Transverse colon (tissue), 4 donors: Measurements from ENCODE around the gene BMP6. TPM values are rescaled to one million over a fixed set of nuclear protein-coding genes. Genes with fewer than 3 reads are reported as not detected.

Experiments used
- DNase-seq: peaks from one replicate; pipeline ENCODE4 v3.0.0-alpha.2; 2019
- H3K27ac ChIP-seq, 4 donors: fragments of 200-600 bp; sonication (generic); 2 replicates each; pipeline ENCODE4 v1.5.1; 2016 to 2018; ENCODE audit warnings: inconsistent platforms in 4 of 4
- H3K27me3 ChIP-seq: fragments of 200-600 bp; sonication (generic); 2 replicates; pipeline ENCODE4 v1.5.1; 2017; ENCODE audit warnings: inconsistent platforms
- H3K36me3 ChIP-seq, 4 donors: fragments of 200-600 bp; sonication (generic); 2 replicates each; pipeline ENCODE4 v1.5.1; 2017 to 2019; ENCODE audit warnings: inconsistent platforms in 4 of 4
- H3K4me1 ChIP-seq, 4 donors: fragments of 200-600 bp; sonication (generic); 2 replicates each; pipeline ENCODE4 v1.5.1; 2017 to 2020; ENCODE audit warnings: inconsistent platforms in 4 of 4
- H3K4me3 ChIP-seq, 4 donors: fragments of 200-600 bp; sonication (generic); 1 replicate in 1 of 4; 2 replicates in 3 of 4; pipeline versions ENCODE4 v1.5.1 to v1.6.1; 2017 to 2019; ENCODE audit warnings: inconsistent platforms in 4 of 4
- H3K9me3 ChIP-seq, 2 donors: fragments of 200-600 bp; sonication (generic); 2 replicates each; pipeline ENCODE4 v1.5.1; 2017 to 2019; ENCODE audit warnings: inconsistent platforms in 2 of 2
- CTCF ChIP-seq, 5 experiments: fragments of 200-600 bp in 3 of 5; fragments of 450-650 bp in 2 of 5; sonication (generic) in 3 of 5; IDR thresholded peaks; 1 replicate in 2 of 5; 2 replicates in 3 of 5; pipeline ENCODE4 v1.5.1; 2016 to 2017; ENCODE audit warnings: antibody characterized with exemption in 5 of 5, inconsistent platforms in 3 of 5, mild to moderate bottlenecking in 2 of 5, moderate library complexity in 1 of 5
- EP300 ChIP-seq: sonication (generic); formaldehyde crosslinking; IDR thresholded peaks from one replicate; pipeline ENCODE4 v1.6.1; 2017; ENCODE audit warnings: antibody characterized with exemption, low read depth
- POLR2A ChIP-seq: fragments of 450-650 bp; IDR thresholded peaks from one replicate; pipeline ENCODE4 v1.6.1; 2016; ENCODE audit warnings: antibody characterized with exemption, mild to moderate bottlenecking, moderate library complexity
- POLR2AphosphoS5 ChIP-seq, 3 donors: sonication (generic); formaldehyde crosslinking; IDR thresholded peaks; one replicate each; pipeline ENCODE4 v1.6.1; 2016; ENCODE audit warnings: antibody characterized with exemption in 3 of 3
- WGBS, 2 donors: methylation state at CpG; one replicate each; pipeline ENCODE4 v1.1.5; 2018; ENCODE audit warnings: low coverage in 1 of 2; 5-methylcytosine and 5-hydroxymethylcytosine counted together
- in situ Hi-C, 4 donors: fragments of 200-750 bp; cut with MboI; loops; one replicate each; pipeline versions ENCODE4 v1.15.0 to v1.15.1; 2017; ENCODE audit warnings: low sequenced_read_pairs in 3 of 4, low pct_ligation_motif_present in 1 of 4, low pct_unique_long_range_greater_than_20kb in 1 of 4
- intact Hi-C: fragments of 100-400 bp; cut with DNase I; formaldehyde crosslinking; loops from one replicate; pipeline ENCODE4 v1.15.1; 2023; ENCODE audit warnings: low total_unique reads
- total RNA-seq, 4 donors: library from RNA; depleted of rRNA; stranded (reverse); fragments of >200 nt; gene quantifications; one replicate each; pipeline ENCODE4 v1.1.0, GENCODE V29; 2016

Gene BMP6
- total RNA-seq, 4 donors from 2014 or later = 1.1 to 12.7 (median 6.7) TPM

GRCh38 chr6:7798751-7799150 is 72.9 kb downstream of the BMP6 start:
- in situ Hi-C loops (no loop called here), intact Hi-C loops (no loop called here)
- WGBS, 2 donors = 83 to 86% methylated on average over 3 to 6 of the region's 6 CpGs

GRCh38 chr6:7802662-7803061 is 76.8 kb downstream of the BMP6 start:
- no peak overlapping the region for H3K4me3 ChIP-seq
- 86% methylated on average over 3 of the region's 3 CpGs; no CpG with 5 or more reads in 1 of the 2 donors for WGBS, 2 donors
- H3K27ac ChIP-seq = no peak overlapping the region
- intact Hi-C loops (no loop called here), in situ Hi-C loops (no loop called here)
- no peaks in the 10 kb centered on the region for H3K27me3 ChIP-seq
- H3K9me3 ChIP-seq = no peaks in the 10 kb centered on the region
- TF ChIP-seq POLR2AphosphoS5 (IDR thresholded peaks at IDR 0.05) = no peak
- TF ChIP-seq POLR2A = no peak
- TF ChIP-seq CTCF (IDR thresholded peaks at IDR 0.05) = no peak
- H3K4me1 ChIP-seq = no peaks in the 10 kb centered on the region
- no peaks in the 10 kb centered on the region for H3K36me3 ChIP-seq
- DNase-seq = no peak

More at GRCh38 chr6:7798751-7799150, 72.9 kb downstream of the BMP6 start:
- H3K36me3 ChIP-seq = no peaks in the 10 kb centered on the region
- TF ChIP-seq EP300 = no peak
- no peak overlapping the region for H3K27ac ChIP-seq
- H3K4me1 ChIP-seq = no peaks in the 10 kb centered on the region
- no peaks in the 10 kb centered on the region for H3K27me3 ChIP-seq
- H3K4me3 ChIP-seq = no peak overlapping the region
- no peak for DNase-seq
- no peaks in the 10 kb centered on the region for H3K9me3 ChIP-seq

- WGBS, 2 donors = 84% methylated on average over 3 of the region's 3 CpGs; no CpG with 5 or more reads in 1 of the 2 donors
- in situ Hi-C loops = no loop called here
- TF ChIP-seq CTCF (IDR thresholded peaks at IDR 0.05) (no peak), POLR2AphosphoS5 (IDR thresholded peaks at IDR 0.05) (no peak), EP300 (no peak), POLR2A (no peak)
- no peaks in the 10 kb centered on the region for H3K27me3 ChIP-seq
- intact Hi-C loops = no loop called here
- no peaks in the 10 kb centered on the region for H3K4me1 ChIP-seq
- no peak overlapping the region for H3K4me3 ChIP-seq
- no peaks in the 10 kb centered on the region for H3K9me3 ChIP-seq
- no peak overlapping the region for H3K27ac ChIP-seq
- DNase-seq = no peak
- no peaks in the 10 kb centered on the region for H3K36me3 ChIP-seq
These were observed 77.3 kb downstream of the BMP6 start for GRCh38 chr6:7803214-7803613.

GRCh38 chr6:7805078-7805849 is 79.4 kb downstream of the BMP6 start:
- Histone ChIP-seq H3K4me1 (no peaks in the 10 kb centered on the region), H3K4me3 (no peak overlapping the region), H3K9me3 (no peaks in the 10 kb centered on the region), H3K36me3 (no peaks in the 10 kb centered on the region), H3K27ac (no peak overlapping the region), H3K27me3 (no peaks in the 10 kb centered on the region)
- WGBS, 2 donors = 75 to 77% methylated on average over 11 of the region's 11 CpGs
- no peak for TF ChIP-seq POLR2A
- no peak for TF ChIP-seq EP300
- TF ChIP-seq CTCF (IDR thresholded peaks at IDR 0.05) = no peak
- TF ChIP-seq POLR2AphosphoS5 (IDR thresholded peaks at IDR 0.05) = no peak
- in situ Hi-C loops (no loop called here), intact Hi-C loops (no loop called here)
- DNase-seq = no peak

GRCh38 chr6:7805850-7806214 is 79.9 kb downstream of the BMP6 start:
- no peaks in the 10 kb centered on the region for H3K4me1 ChIP-seq
- H3K27ac ChIP-seq = no peak overlapping the region
- H3K4me3 ChIP-seq = no peak overlapping the region
- no peaks in the 10 kb centered on the region for H3K9me3 ChIP-seq
- DNase-seq = no peak
- in situ Hi-C loops (no loop called here), intact Hi-C loops (no loop called here)
- no peaks in the 10 kb centered on the region for H3K27me3 ChIP-seq
- no peak for TF ChIP-seq POLR2AphosphoS5 (IDR thresholded peaks at IDR 0.05)
- no peak for TF ChIP-seq EP300
- WGBS, 2 donors = 34 to 40% methylated on average over 2 to 6 of the region's 6 CpGs
- H3K36me3 ChIP-seq = no peaks in the 10 kb centered on the region
